ENCODE results near the gene PARD3B. TPM values are rescaled to one million over a fixed set of nuclear protein-coding genes. Genes with fewer than 3 reads are reported as not detected.
"Not testable (repeated sequence)": the region's sequence is repeated elsewhere in the genome, so short reads cannot be mapped to it uniquely, and the experiment has no call there.

PARD3B gene
- polyA plus RNA-seq, 3 donors = 33.1 to 35.6 (median 33.6) TPM

DNA sequence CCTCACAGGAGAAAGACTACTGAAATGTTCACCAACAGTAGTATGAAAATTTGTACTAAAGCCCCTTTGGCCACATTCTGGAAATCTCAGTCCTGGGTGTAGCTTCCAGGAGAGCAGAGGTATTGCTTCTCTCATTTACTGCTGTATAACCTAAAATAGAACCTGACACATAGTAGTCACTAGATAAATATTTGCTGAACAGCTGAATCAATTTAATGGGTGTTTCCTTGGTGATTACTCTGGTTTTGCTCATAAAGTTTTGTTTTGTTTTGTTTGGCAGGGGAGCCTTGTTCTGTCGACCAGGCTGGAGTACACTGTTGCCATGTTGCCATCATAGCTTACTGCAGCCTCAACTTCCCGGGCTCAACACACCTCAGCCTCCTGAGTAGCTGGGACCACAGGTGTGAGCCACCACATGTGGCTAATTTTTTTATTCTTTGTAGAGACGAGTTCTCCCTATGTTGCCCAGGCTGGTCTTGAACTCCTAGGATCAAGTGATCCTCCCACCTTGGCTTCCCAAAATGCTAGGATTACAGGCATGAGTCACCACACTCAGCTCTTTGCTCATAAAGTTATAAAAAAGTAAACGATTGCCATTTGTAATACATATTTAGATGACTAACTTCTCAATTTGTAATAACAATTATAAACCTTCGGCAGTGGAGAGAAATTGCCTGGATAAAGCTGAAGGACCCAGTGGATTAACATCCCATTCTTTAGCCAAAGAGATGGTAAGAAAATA is 11.5 kb upstream of the PARD3B start:
- DNase-seq (ENCODE audit: extremely low read depth in 1 of 11, low read depth in 9 of 11, low spot score in 4 of 11) = no peak

DNA sequence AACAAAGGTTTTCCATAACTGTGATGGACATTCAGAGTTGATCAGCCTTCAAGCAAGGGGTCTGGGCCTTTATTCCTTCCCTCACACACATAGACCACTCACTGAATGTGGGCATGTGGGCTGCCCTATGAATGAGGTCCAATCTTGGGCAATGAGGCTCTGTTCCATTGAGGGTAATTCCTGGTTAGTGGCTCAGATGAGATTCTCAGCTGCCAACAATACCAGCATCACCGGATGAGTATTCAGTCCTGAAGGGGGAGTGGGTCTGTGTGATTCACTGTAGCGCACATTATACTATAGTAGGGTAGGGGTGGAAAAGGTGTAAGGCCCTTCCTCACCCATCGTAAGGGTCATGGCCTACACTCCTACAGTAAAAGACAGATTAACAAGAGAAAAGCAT is 9.9 kb upstream of the PARD3B start:
- no peak for DNase-seq (ENCODE audit: extremely low read depth in 1 of 11, low read depth in 9 of 11, low spot score in 4 of 11)

DNA sequence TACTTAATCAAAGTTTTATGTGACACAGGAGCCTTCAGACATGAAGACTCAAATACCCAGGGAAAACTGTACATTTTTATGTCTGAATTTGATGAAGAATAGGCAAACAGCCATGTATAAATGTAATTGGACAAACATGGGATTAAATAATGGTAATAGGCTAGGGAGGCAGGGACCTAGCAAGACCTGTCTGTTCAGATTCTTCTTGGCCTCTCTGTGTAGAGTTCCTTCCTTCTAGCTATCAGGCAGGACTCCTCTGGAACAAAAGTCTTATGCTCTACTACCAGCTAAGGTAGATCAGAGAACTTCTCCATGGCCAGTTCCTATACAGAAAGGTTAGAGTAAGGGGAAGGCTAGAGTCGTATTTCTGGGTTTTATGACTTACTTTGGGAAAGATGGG is 9.5 kb upstream of the PARD3B start:
- no peak for DNase-seq (ENCODE audit: extremely low read depth in 1 of 11, low read depth in 9 of 11, low spot score in 4 of 11)

DNA sequence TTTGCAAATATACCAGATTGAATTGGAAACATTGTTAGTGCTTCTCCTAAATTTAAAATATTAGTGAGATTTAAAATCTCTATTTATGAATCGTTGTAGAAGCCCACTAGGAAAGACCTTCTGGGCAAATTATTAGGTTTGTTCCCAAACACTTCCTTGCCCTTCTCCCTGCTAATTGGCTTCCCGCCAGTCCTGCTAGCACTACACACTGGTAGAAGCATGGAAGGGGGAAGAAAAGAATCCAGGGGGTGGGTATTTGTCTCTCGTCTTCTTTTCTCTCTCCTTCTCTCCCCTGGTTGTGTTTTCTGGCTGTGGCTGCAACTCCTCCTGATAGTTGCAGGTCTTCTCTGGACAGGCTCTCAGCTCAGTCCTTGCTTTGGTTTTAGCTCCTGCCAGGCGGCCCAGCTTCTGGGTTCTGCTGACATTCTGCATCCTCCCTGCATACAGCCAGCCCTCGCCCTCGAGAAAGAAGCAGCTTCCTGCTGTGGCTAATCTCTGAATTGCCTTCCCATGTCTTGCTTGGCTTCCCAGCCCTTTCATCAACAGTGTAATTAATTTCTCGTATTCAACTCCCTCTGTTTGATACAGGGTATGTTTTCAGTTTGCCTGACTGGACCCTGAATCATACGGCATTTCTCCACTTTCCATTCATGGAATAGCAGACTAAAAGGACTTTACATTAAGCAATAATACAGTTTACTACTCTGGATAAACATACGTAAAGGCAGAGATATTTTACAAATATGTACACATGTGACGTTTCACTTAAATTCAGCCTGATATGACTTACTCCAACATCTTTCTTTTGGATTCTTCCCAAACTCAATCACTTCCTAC is 6.9 kb upstream of the PARD3B start:
- peak in 1 of 11 donors; percentile 12 for DNase-seq (ENCODE audit: extremely low read depth in 1 of 11, low read depth in 9 of 11, low spot score in 4 of 11)

DNA sequence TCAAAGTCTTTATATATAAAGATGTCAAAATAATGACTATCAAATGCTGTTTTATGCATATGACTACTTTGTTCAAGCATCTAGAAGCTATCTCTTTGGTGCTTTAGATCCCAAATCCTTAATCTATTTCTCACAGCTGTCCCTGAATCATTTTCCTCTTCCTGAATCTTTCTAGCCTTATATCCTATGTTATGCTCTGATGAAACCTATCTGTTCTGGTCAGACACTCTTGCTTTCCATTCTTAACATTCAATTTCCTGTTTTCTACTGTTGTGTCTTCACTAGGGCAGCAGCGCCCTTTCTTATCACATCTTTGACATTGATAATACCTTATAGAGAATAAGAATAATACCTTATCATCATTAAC is 6.3 kb upstream of the PARD3B start:
- no peak for DNase-seq (ENCODE audit: extremely low read depth in 1 of 11, low read depth in 9 of 11, low spot score in 4 of 11)

DNA sequence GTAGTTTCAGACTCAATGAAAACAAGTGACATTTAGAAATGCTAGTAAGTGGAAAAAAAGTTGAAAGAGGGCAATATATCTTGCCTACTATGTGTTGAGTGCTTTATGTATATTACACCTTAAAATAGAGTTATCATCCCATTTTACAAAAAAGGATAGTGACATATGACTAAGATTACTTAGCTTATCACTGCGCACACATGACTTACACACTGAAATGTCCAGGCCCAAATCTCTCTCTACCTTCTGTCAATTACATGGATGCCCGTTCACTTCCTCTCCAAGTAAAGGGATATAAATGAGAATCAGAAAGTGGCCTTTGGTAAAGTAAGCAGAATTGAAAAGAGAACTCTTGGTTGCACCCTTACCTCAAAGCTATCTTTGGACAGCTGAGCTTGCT is 3.6 kb upstream of the PARD3B start:
- DNase-seq (ENCODE audit: extremely low read depth in 1 of 11, low read depth in 9 of 11, low spot score in 4 of 11) = no peak

DNA sequence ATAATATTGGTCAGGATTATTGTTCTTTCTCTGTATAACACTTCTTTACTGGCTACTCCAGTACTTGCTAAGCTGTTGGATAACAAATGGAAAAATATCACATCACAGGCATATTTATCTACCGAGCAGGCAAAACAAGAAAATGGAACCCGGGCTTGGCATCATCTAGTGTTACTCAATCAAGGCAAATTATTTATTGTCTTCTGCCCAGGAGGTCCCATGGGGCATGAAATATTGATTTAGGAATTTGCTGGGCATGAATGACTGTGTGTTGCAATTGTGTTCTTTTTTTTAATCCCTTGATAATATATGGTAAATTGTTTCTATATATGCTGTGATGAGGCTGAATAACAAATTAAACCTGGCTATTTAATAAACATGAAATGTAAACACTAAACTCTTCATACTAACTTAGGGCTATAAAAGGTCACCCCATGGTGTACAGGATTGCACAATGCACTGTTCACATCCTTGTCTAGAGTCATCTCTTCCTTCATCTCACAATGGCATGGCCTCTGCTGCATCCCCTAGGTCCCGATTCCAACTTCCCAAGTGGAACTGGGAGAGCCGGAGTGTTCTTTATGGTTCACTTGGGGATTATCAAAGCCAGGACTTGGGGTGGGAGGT is 2.2 kb upstream of the PARD3B start:
- no peak for DNase-seq (ENCODE audit: extremely low read depth in 1 of 11, low read depth in 9 of 11, low spot score in 4 of 11)

DNA sequence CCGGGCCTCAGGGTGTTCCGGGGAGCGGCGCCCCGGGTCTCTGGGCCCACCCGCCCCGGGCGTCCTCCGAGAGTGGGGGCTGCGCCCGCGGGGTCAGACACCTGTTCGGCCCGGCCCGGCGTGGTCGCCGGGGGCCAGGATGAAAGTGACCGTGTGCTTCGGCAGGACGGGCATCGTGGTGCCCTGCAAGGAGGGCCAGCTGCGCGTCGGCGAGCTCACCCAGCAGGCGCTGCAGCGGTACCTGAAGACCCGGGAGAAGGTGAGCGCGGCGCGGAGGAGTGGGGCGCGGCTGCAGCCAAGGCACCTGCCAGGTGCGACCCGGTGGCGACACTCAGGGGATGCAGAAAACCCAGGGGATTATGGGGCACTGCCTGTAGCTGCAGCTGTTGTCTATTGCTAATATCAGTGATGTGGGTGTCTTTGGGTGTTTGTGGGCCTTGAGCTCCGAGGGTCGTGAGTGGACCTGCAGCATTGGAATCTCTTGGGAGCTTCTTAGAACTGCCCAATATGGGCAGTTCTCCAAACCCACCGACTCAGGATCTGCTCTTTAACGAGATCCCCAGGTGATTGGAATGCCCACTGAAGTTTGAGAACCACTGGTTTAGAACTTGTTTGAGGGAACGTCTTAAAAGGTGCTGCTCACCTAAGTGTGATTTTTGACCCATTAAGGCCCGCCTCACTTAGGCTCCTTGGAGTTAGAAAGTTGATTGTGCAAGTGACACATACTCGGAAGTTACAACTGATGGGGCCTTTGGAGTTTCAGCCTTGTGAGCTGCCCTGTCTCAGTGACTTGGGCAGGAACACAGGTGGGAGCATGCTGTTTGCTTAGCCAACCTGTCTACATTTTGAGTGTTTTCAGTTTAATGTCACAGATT is 823 bp downstream of the PARD3B start:
- peak in 1 of 11 donors; percentile 14 for DNase-seq (ENCODE audit: extremely low read depth in 1 of 11, low read depth in 9 of 11, low spot score in 4 of 11)

DNA sequence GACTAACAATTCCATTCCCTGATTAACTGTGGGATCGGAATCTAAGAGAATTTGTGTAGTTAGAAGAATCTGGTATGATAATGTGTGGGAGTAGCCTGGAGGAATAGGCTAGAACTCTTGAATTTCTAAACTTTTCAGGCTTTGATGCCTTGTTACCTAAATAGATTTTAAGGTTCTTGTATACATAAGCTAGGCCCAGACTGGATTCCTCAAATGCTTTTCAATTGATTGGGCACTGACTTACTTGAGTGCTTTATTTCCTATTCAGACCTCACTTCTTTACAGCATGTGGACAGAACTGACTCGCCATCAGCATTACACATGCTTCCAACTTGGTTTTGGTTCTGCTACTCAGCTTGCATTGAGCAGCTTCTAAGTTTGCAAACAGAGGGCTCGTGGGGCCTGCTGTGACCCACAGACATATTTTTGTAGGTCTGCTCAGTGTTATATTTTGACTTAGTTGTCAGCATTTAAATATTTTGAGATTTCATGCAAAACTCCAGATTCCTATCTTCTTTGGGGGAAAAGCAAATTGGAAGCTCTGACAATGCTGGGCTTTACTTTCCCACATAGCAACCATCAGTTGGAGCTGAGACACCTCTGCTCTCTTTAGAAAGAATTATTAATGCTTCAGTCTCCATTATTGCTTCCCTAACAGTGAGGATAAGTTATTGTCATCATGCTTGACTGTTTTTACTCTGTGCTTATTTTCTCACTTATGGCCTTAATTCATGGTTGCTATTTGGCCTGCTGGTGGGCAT is 5.7 kb downstream of the PARD3B start:
- DNase-seq (ENCODE audit: extremely low read depth in 1 of 11, low read depth in 9 of 11, low spot score in 4 of 11) = peak in 1 of 11 donors; percentile 9

DNA sequence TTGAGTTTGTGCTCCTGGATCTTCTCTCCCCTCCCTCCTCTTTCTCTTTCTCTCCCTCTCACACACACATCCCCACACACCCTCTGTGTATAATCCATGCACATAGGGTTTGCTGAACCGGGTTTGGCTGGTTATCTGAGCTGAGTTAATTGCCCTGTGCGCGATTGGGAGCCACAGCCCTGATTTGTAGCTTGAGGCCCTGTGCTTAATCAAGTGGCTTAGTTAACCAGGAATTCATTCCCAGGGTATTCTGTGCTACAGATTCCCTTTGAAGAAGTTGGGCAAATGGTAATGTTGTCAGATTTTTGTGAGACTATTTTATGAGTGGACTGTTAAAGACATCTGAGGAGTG is 6.2 kb downstream of the PARD3B start:
- no peak for DNase-seq (ENCODE audit: extremely low read depth in 1 of 11, low read depth in 9 of 11, low spot score in 4 of 11)

DNA sequence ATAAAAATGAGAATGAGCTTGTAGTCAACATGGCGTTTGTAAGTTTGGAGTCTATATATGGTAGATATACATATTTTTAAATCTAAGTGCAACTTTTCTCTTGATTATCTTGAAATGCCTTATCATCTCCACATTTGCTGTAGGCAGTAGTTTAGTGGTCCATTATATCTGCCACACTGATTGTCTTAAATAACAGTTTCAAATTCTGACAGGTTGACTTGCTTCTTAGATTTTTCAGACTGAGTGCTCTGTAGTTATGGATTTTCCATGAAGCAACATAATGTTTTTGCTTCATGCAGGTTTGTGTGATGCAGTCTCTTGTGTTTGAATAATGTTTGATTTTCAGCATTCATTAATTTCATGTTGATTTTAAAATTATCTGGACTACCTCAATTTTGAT is 12.3 kb downstream of the PARD3B start:
- no peak for DNase-seq (ENCODE audit: extremely low read depth in 1 of 11, low read depth in 9 of 11, low spot score in 4 of 11)

DNA sequence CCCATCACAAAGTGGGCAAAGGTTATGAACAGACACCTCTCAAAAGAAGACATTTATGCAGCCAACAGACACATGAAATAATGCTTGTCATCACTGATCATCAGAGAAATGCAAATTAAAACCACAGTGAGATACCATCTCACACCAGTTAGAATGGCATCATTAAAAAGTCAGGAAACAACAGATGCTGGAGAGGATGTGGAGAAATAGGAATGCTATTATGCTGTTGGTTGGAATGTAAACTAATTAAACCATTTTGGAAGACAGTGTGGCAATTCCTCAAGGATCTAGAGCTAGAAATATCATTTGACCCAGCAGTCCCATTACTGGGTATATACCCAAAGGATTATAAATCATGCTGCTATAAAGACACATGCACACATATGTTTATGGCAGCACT is 14.1 kb downstream of the PARD3B start:
- not testable (repeated sequence) for DNase-seq (ENCODE audit: extremely low read depth in 1 of 11, low read depth in 9 of 11, low spot score in 4 of 11)

DNA sequence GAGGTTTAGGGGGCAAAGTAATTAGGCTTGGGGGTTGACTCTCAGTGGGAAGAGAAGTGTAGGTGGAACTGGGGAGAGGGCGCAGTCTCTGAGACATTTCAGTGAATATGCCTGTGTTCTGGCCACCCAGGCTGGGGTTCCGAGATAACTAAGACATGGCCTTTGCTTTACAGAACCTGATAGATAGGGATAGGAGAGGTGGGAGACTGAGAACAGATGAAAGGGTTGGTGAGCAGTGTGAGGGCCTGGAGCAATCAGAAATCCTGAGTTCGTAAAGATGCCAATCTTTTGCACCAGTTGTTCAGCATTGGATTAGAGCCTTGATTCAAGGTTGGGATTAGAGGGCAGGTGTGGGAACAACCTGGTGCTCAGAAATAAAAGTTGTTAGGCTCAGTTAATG is 15.6 kb downstream of the PARD3B start:
- no peak for DNase-seq (ENCODE audit: extremely low read depth in 1 of 11, low read depth in 9 of 11, low spot score in 4 of 11)

DNA sequence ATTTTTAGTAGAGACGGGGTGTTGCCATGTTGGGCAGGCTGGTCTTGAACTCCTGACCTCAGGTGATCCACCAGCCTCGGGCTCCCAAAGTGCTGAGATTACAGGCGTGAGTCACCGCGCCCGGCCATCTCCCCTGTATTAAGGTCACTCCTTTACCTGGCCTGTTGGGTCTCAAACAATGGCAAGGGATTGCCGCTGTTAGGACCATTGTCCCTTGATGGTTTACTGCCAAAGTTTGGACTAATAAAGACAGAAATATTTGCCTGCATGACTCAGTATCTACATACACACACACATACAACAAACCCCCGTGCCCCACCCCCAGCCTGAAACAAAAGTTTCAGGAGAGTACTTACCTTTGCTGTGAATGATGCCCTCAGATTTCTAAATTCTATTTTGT is 16.5 kb downstream of the PARD3B start:
- DNase-seq (ENCODE audit: extremely low read depth in 1 of 11, low read depth in 9 of 11, low spot score in 4 of 11) = no peak

DNA sequence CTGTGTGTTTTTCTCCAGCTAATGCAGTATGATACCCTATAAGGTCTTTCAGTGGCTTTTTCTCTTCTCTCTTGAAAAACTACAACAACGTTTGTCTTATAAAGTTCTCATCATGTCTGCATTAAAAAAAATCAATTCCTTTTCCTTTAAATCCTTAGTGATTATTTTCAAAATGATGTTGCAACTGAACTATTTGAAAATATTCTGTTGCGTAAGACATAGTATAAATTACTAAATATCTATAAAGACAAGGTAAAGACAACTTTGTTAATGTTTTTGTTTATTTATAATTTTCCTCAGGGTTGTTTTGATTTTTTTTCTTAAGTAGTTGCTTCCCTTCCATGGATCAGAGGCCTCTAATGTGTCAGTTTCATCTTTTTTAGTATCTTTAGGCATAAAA is 21.2 kb downstream of the PARD3B start:
- no peak for DNase-seq (ENCODE audit: extremely low read depth in 1 of 11, low read depth in 9 of 11, low spot score in 4 of 11)

DNA sequence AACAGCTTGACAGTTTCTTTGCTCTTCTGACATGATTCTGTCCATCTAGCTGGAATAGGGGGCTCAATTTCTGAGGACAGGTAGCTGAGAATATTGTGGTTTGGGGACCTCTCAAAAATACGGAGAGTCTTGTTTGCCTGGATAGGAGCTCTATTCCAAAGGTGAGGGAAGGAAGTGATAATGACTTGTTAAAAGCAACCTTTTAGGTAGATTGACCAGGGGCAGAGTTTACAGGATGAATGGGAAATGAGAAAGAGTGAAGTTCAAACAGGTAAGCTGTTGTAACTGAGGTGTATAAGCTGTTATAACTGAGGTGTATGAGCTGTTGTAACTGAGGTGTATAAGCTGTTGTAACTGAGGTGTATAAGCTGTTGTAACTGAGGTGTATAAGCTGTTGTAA is 25.1 kb downstream of the PARD3B start:
- no peak for DNase-seq (ENCODE audit: extremely low read depth in 1 of 11, low read depth in 9 of 11, low spot score in 4 of 11)

DNA sequence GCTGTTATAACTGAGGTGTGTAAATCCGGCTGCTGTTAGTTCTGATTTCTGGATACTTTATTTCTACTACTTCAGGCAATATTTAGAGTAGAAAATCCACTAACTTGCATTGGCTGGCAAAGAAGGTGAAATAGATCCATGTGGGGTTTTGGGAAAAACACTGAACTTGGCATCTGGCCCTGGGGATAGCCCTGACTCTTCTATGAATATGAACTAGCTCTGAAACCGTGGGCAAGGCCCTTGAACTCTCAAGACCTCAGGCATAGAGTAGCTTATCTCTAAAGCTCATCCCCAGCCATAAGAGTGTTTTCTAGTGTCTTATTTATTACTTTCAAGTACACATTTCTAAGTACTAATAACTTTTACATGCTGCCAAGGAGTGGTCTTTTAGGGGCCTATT is 25.8 kb downstream of the PARD3B start:
- DNase-seq (ENCODE audit: extremely low read depth in 1 of 11, low read depth in 9 of 11, low spot score in 4 of 11) = no peak

DNA sequence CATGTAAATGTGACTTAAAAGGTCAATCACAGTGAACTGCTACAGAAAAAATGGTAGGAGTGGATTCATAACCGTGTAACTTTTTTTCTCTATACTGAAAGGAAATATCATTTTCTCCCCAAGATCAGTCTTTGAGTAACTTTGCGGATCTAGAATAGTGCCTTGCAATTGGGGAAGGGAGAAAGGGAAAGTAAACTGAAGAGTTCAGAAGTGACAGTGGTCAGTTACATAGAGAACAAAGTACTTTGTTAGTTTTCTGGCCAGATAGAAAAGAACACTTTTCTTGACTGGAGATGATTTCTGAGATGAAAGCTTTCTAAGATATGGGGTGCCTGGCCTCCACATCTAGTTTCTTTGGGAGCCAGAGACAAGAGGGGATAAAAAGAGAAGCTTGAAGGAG is 26.6 kb downstream of the PARD3B start:
- no peak for DNase-seq (ENCODE audit: extremely low read depth in 1 of 11, low read depth in 9 of 11, low spot score in 4 of 11)

DNA sequence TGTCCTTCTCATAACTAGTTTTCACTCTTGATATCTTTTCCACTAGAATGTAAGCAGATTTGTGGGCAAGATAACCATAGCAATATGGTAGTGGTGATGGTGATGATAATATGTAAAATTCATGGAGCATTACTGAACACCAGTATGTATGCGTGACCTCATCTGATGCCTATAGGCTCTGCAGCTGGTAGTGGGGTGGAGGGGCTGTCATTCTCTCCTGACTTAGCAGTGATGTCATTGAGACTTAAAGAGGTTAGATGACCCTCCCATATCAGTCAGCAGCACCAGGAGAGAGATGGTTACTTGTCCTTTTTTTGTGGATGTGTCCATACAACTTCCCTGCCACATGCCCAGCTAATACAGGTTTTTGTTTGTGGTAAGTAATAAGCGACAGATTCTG is 27.9 kb downstream of the PARD3B start:
- DNase-seq (ENCODE audit: extremely low read depth in 1 of 11, low read depth in 9 of 11, low spot score in 4 of 11) = no peak

Measured in renal cortex interstitium (tissue), 11 donors.